ENCODE data around the gene PBRM1. TPM values are rescaled to one million over a fixed set of nuclear protein-coding genes. Genes with fewer than 3 reads are reported as not detected.
A peak's percentile ranks its signal among the peaks of the same experiment; 100 is the strongest.

PBRM1 gene
- total RNA-seq, 1 donor from 2014 or later: 88.6 TPM

GRCh38 chr3:52697632-52697965 is 11.9 kb upstream of the PBRM1 start:
- no peak for TF ChIP-seq CTCF (conservative IDR thresholded peaks at IDR 0.05)
- Mint-ChIP-seq H3K27ac (peak overlapping the region; percentile 11), H3K9me3 (no peaks in the 10 kb centered on the region), H3K36me3 (peaks cover 43% of the 10 kb centered on the region), H3K27me3 (no peaks in the 10 kb centered on the region), H3K4me3 (no peak overlapping the region), H3K4me1 (ENCODE audit: unreplicated experiment) (no peaks in the 10 kb centered on the region)
- DNase-seq (ENCODE audit: extremely low spot score, unreplicated experiment): no peak

GRCh38 chr3:52696830-52697631 is 11.3 kb upstream of the PBRM1 start:
- TF ChIP-seq CTCF (conservative IDR thresholded peaks at IDR 0.05): no peak
- Mint-ChIP-seq H3K27me3 (no peaks in the 10 kb centered on the region), H3K4me3 (no peak overlapping the region), H3K27ac (peak overlapping the region; percentile 11), H3K36me3 (peaks cover 43% of the 10 kb centered on the region), H3K9me3 (no peaks in the 10 kb centered on the region), H3K4me1 (ENCODE audit: unreplicated experiment) (no peaks in the 10 kb centered on the region)
- DNase-seq (ENCODE audit: extremely low spot score, unreplicated experiment): no peak

GRCh38 chr3:52695798-52696671 is 10.3 kb upstream of the PBRM1 start:
- no peaks in the 10 kb centered on the region for H3K9me3 Mint-ChIP-seq
- no peak overlapping the region for H3K27ac Mint-ChIP-seq
- no peaks in the 10 kb centered on the region for H3K27me3 Mint-ChIP-seq
- TF ChIP-seq CTCF (conservative IDR thresholded peaks at IDR 0.05): no peak
- H3K36me3 Mint-ChIP-seq: peaks cover 43% of the 10 kb centered on the region
- no peaks in the 10 kb centered on the region for H3K4me1 Mint-ChIP-seq (ENCODE audit: unreplicated experiment)
- H3K4me3 Mint-ChIP-seq: no peak overlapping the region
- no peak for DNase-seq (ENCODE audit: extremely low spot score, unreplicated experiment)

GRCh38 chr3:52694528-52695189 is 8.9 kb upstream of the PBRM1 start:
- peaks cover 48% of the 10 kb centered on the region for H3K36me3 Mint-ChIP-seq
- H3K4me1 Mint-ChIP-seq (ENCODE audit: unreplicated experiment): no peaks in the 10 kb centered on the region
- no peaks in the 10 kb centered on the region for H3K9me3 Mint-ChIP-seq
- H3K27me3 Mint-ChIP-seq: no peaks in the 10 kb centered on the region
- DNase-seq (ENCODE audit: extremely low spot score, unreplicated experiment): no peak
- no peak overlapping the region for H3K27ac Mint-ChIP-seq
- no peak overlapping the region for H3K4me3 Mint-ChIP-seq
- no peak for TF ChIP-seq CTCF (conservative IDR thresholded peaks at IDR 0.05)

- Mint-ChIP-seq H3K4me3 (no peak overlapping the region), H3K4me1 (ENCODE audit: unreplicated experiment) (peaks cover 5% of the 10 kb centered on the region), H3K27ac (peak overlapping the region; percentile 80), H3K27me3 (no peaks in the 10 kb centered on the region), H3K9me3 (no peaks in the 10 kb centered on the region), H3K36me3 (peaks cover 58% of the 10 kb centered on the region)
- no peak for DNase-seq (ENCODE audit: extremely low spot score, unreplicated experiment)
- no peak for TF ChIP-seq CTCF (conservative IDR thresholded peaks at IDR 0.05)
Measured at GRCh38 chr3:52693071-52693470, 7.4 kb upstream of the PBRM1 start.
